Measurements from ENCODE around the gene WNT7B. TPM values are rescaled to one million over a fixed set of nuclear protein-coding genes. Genes with fewer than 3 reads are reported as not detected.
A peak's percentile ranks its signal among the peaks of the same experiment; 100 is the strongest.

The WNT7B gene
- total and polyA plus RNA-seq, 2 donors (not counting 1 experiment from before 2014, with no cell fraction given), result 0.22 to 0.67 TPM

DNA sequence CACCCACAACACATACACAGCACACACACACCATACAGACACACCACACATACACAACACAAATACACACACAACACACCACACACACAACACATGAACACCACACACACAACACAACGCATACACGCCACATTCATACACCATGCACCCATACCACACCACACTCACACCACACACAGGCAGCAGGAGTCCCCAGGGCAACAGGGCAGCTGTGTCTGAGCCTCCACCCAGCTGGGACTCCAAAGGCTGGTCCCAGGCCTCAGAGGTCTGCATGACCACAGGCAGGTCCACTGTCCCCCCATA is 3.3 kb upstream of the WNT7B start:
- Mint-ChIP-seq H3K9me3 (ENCODE audit: insufficient read depth) (no peaks in the 10 kb centered on the region), H3K27me3 (peaks cover 5% of the 10 kb centered on the region), H3K27ac (no peak overlapping the region), H3K4me1 (peaks cover 17% of the 10 kb centered on the region), H3K4me3 (no peak overlapping the region)
- no peak for DNase-seq
- CTCF ChIA-PET, result interaction anchor here (1.0 kb wide), 1 partner anchor 335 kb away, joined by 4 read pairs; no protein-coding TSS in a partner anchor
- no peaks in the 10 kb centered on the region for H3K36me3 ChIP-seq (replicated peaks in 1 of 2; ENCODE audit: control extremely low read depth in 1 of 2, control insufficient read depth in 1 of 2, extremely low read depth in 1 of 2, insufficient read depth in 2 of 2, low read length in 1 of 2)
- H2AFZ ChIP-seq (ENCODE audit: insufficient read depth, low read depth, low read length, poor library complexity, severe bottlenecking), result no peak overlapping the region
- intact Hi-C loops (cut with micrococcal nuclease), result no loop called here
- POLR2A ChIA-PET, result no interaction called here
- no peaks in the 10 kb centered on the region for H4K20me1 ChIP-seq (ENCODE audit: control insufficient read depth, insufficient read depth, low read length, poor library complexity, severe bottlenecking)
- WGBS (ENCODE audit: insufficient coverage), result 100% methylated on average over 2 of the region's 2 CpGs
- peaks cover 25 to 28% of the 10 kb centered on the region in 2 donors for H3K4me1 ChIP-seq (ENCODE audit: control insufficient read depth in 2 of 2, insufficient read depth in 2 of 2, low read length in 2 of 2)
- no peak overlapping the region for H3K27ac ChIP-seq (ENCODE audit: low read length in 2 of 2)
- H3K79me2 ChIP-seq (ENCODE audit: control insufficient read depth, insufficient read depth, low read length), result no peaks in the 10 kb centered on the region
- TF ChIP-seq EZH2 (IDR thresholded peaks at IDR 0.05; ENCODE audit: borderline replicate concordance, insufficient read depth, low read depth, low read length, poor library complexity, severe bottlenecking), result no peak
- no peak overlapping the region for H3K4me2 ChIP-seq (replicated peaks; ENCODE audit: low read depth, low read length, poor library complexity, severe bottlenecking)
- H3K9me3 ChIP-seq (ENCODE audit: control extremely low read depth in 1 of 3, control insufficient read depth in 2 of 3, insufficient read depth in 1 of 3, low read length in 2 of 3), result peaks cover 0 to 18% (median 2%) of the 10 kb centered on the region in 3 donors
- H3K27me3 ChIP-seq (replicated peaks in 1 of 4; ENCODE audit: control extremely low read depth in 1 of 4, control insufficient read depth in 3 of 4, insufficient read depth in 4 of 4, low read length in 3 of 4), result peaks cover 0 to 22% (median 12%) of the 10 kb centered on the region in 4 experiments
- no peak for ATAC-seq (ENCODE audit: low read depth)
- H3K9ac ChIP-seq (ENCODE audit: low read length), result no peak overlapping the region
- H3K4me3 ChIP-seq (ENCODE audit: control extremely low read depth in 1 of 5, extremely low read depth in 1 of 5, insufficient read depth in 1 of 5, low read depth in 2 of 5, low read length in 4 of 5), result no peak overlapping the region

DNA sequence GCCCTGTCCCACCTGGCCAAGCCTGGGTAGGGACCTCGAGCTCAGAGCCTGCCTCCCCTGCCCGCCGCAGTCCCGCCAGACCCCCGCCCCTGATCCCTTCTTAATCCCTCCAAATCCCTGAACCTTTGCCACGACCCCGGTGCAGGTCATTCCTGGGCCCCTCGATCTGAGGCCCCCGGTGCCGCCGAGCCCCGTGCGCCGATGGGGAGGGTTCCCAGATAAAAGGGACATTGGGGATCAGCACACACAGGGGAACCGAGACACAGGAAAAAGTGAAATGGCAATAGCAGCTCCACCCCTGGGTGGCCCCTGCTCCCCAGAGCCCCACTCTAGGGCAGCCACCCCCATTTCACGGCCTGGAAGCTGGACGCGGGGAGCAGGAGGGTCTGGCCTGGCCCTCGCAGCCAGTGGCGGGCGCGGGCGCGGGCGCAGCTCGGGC is 1.3 kb upstream of the WNT7B start:
- TF ChIP-seq, protein P1, sequence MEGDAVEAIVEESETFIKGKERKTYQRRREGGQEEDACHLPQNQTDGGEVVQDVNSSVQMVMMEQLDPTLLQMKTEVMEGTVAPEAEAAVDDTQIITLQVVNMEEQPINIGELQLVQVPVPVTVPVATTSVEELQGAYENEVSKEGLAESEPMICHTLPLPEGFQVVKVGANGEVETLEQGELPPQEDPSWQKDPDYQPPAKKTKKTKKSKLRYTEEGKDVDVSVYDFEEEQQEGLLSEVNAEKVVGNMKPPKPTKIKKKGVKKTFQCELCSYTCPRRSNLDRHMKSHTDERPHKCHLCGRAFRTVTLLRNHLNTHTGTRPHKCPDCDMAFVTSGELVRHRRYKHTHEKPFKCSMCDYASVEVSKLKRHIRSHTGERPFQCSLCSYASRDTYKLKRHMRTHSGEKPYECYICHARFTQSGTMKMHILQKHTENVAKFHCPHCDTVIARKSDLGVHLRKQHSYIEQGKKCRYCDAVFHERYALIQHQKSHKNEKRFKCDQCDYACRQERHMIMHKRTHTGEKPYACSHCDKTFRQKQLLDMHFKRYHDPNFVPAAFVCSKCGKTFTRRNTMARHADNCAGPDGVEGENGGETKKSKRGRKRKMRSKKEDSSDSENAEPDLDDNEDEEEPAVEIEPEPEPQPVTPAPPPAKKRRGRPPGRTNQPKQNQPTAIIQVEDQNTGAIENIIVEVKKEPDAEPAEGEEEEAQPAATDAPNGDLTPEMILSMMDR (IDR thresholded peaks at IDR 0.05), result no peak
- peak; percentile 87 for TF ChIP-seq EZH2 (IDR thresholded peaks at IDR 0.05; ENCODE audit: borderline replicate concordance, insufficient read depth, low read depth, low read length, poor library complexity, severe bottlenecking)
- peak overlapping the region; percentile 95 for H3K4me2 ChIP-seq (replicated peaks; ENCODE audit: low read depth, low read length, poor library complexity, severe bottlenecking)
- ATAC-seq (ENCODE audit: low read depth), result no peak
- H3K27me3 Mint-ChIP-seq, result peaks cover 20% of the 10 kb centered on the region
- peak overlapping the region; percentile 73 for H3K4me3 Mint-ChIP-seq
- H3K27ac Mint-ChIP-seq, result no peak overlapping the region
- CTCF ChIA-PET, result interaction anchor here (0.6 kb wide), 1 partner anchor 403 kb away, joined by 3 read pairs; no protein-coding TSS in a partner anchor
- no peak overlapping the region for H3K27ac ChIP-seq (ENCODE audit: low read length in 2 of 2)
- H4K20me1 ChIP-seq (ENCODE audit: control insufficient read depth, insufficient read depth, low read length, poor library complexity, severe bottlenecking), result no peaks in the 10 kb centered on the region
- peaks cover 36 to 38% of the 10 kb centered on the region in 2 donors for H3K4me1 ChIP-seq (ENCODE audit: control insufficient read depth in 2 of 2, insufficient read depth in 2 of 2, low read length in 2 of 2)
- H2AFZ ChIP-seq (ENCODE audit: insufficient read depth, low read depth, low read length, poor library complexity, severe bottlenecking), result peak overlapping the region; percentile 93
- WGBS (ENCODE audit: insufficient coverage), result 4% methylated on average over 26 of the region's 26 CpGs
- POLR2A ChIA-PET, result no interaction called here
- peaks cover 26% of the 10 kb centered on the region for H3K4me1 Mint-ChIP-seq
- no peak overlapping the region for H3K4me3 ChIP-seq (ENCODE audit: control extremely low read depth in 1 of 5, extremely low read depth in 1 of 5, insufficient read depth in 1 of 5, low read depth in 2 of 5, low read length in 4 of 5)
- H3K79me2 ChIP-seq (ENCODE audit: control insufficient read depth, insufficient read depth, low read length), result no peaks in the 10 kb centered on the region
- peaks cover 0 to 42% (median 23%) of the 10 kb centered on the region in 4 experiments for H3K27me3 ChIP-seq (replicated peaks in 1 of 4; ENCODE audit: control extremely low read depth in 1 of 4, control insufficient read depth in 3 of 4, insufficient read depth in 4 of 4, low read length in 3 of 4)
- intact Hi-C loops (cut with micrococcal nuclease), result no loop called here
- no peaks in the 10 kb centered on the region for H3K36me3 ChIP-seq (replicated peaks in 1 of 2; ENCODE audit: control extremely low read depth in 1 of 2, control insufficient read depth in 1 of 2, extremely low read depth in 1 of 2, insufficient read depth in 2 of 2, low read length in 1 of 2)
- H3K9me3 ChIP-seq (ENCODE audit: control extremely low read depth in 1 of 3, control insufficient read depth in 2 of 3, insufficient read depth in 1 of 3, low read length in 2 of 3), result peaks cover 0 to 20% (median 0%) of the 10 kb centered on the region in 3 donors
- no peaks in the 10 kb centered on the region for H3K9me3 Mint-ChIP-seq (ENCODE audit: insufficient read depth)
- peak overlapping the region; percentile 68 for H3K9ac ChIP-seq (ENCODE audit: low read length)
- DNase-seq, result no peak

Measured in B cell (primary cell).